HT1080 (cell line): Measurements from ENCODE around the gene ZNF462. TPM values are rescaled to one million over a fixed set of nuclear protein-coding genes. Genes with fewer than 3 reads are reported as not detected.

Experiments used
- DNase-seq: peaks from one replicate; pipeline ENCODE4 v3.0.0-alpha.2; 2015; ENCODE audit warnings: low read depth
- total RNA-seq: library from RNA; depleted of rRNA; stranded (reverse); fragments of >200 nt; shearing (Covaris generic); gene quantifications from 2 replicates; pipeline ENCODE4 v1.2.3, GENCODE V29; 2014

Gene ZNF462
- total RNA-seq, 1 experiment from 2014 or later: 11.6 TPM

DNA sequence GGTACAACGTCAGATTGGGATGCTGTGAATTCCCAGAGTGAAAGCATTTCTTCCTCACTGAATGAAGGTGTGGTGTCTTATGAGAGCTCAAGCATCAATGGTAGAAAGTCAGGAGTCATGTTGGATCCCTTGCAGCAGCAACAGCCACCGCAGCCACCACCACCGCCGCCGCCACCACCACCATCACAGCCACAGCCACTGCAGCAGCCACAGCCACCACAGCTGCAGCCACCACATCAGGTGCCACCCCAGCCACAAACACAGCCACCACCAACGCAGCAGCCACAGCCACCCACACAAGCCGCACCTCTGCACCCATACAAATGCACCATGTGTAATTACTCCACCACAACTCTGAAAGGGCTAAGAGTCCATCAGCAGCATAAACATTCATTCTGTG, 62.4 kb downstream of the ZNF462 start:
- DNase-seq: no peak

DNA sequence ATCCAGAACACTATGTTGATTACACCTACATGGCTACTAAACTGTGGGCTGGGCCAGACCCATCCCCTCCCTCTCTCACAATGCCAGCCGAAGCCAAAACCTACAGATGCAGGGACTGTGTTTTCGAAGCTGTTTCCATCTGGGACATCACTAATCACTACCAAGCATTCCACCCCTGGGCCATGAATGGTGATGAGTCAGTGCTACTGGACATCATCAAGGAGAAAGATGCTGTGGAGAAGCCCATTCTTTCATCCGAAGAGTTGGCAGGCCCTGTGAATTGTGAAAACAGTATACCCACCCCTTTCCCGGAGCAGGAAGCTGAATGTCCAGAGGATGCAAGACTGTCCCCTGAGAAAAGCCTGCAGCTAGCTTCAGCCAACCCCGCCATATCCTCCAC, 65.0 kb downstream of the ZNF462 start:
- DNase-seq: no peak

DNA sequence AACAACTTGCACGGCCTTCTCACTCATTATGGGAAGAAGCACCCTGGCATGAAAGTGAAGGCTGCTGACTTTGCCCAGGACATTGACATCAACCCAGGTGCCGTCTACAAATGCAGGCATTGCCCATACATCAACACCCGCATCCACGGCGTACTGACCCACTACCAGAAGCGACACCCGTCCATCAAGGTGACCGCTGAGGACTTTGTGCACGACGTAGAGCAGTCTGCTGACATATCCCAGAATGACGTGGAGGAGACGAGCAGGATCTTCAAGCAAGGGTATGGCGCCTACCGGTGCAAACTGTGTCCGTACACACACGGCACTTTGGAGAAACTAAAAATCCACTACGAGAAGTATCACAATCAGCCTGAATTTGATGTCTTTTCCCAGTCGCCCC, 65.4 kb downstream of the ZNF462 start:
- no peak for DNase-seq

DNA sequence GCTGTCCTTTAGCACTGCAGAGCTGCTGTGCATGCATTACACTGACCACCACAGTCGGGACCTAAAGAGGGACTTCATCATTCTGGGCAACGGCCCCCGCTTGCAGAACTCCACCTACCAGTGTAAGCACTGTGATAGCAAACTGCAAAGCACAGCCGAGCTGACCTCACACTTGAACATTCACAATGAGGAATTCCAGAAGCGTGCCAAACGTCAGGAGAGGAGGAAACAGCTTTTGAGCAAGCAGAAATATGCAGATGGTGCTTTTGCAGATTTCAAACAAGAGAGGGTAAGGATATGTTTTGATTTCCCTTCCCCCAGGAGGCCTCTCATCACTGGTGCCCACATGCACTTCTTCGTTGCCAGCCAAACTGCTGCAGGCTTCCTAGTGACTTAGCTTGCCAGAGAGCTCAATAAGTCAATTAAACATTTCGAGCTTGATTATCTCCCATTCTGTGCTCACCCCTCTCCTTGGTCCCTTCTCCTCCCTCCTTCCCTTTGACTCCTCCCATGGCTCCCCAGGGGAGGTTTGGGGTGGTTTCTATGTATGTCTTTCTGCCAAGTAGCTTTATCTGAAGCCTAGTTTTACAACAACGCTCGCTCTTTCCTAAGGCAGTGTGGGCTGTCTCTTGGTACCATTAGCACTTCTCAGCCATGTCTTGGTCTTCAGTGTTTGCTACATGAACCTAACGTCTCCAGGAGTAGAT, 66.7 kb downstream of the ZNF462 start:
- no peak for DNase-seq

DNA sequence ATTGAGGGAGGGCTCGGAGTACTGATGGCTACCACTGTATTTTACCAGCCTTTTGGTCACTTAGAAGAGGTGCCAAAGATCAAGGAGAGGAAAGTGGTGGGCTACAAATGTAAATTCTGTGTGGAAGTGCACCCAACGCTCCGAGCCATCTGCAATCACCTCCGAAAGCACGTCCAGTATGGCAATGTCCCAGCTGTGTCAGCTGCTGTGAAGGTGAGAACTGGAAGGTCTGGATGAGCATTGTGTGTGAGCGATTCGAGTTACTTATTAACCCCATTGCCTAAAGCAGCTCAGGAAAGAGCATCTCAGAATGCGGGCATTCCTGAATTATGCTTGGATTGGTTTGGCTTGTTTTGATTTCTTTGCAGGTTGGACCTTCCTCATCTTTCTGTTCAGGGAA, 67.5 kb downstream of the ZNF462 start:
- no peak for DNase-seq

DNA sequence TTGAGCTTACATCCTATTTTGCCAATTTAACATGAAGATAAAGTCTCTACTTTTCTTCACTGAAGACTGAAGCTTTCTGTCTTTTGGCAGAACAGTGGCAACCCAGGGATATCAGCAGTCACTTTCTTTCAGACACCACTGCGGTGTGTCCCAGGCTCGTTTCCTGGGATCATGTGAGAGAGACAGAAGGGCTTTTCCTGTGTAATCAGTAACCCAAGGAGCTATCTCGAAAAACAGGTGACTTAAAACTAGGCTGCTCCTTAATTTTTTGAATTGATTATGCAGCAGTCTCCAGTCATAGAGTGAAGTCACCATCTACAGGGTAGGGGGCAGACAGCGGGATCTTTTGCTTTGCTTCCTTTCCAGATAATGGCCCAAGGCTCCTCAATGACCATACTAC, 68.5 kb downstream of the ZNF462 start:
- no peak for DNase-seq

DNA sequence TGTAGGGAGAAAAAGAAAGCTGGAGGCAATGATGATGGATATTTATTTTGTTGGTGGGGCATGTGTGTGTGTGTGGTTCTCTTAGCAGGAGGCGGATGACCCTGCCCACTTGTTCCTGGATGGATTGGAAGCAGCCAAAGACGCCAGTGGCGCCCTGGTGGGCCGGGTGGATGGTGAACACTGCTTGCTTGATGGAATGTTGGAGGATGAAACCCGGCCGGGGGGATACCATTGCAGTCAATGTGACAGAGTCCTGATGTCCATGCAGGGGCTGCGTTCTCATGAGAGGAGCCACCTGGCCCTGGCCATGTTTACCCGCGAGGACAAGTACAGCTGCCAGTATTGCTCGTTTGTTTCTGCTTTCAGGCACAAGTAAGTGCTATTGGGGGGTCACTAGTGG, 69.2 kb downstream of the ZNF462 start:
- no peak for DNase-seq

DNA sequence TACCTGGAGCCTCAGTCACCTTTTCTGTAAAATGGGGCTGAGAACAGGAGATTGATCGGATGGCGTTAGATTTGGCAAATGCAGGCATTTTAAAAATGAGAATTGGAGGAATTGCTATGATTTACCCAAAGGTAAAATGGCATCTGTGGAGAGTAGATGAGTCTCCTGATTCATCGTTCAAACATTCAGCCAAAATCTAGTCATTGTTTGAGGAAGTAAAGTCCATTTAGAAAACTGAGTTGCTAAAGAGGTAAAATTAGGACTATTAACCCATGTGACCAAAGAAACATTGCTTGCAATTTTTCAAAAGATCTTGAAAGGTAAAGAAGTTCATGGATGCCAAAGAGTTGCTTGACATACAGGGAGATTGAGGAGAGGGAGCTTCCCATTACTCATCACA, 69.7 kb downstream of the ZNF462 start:
- DNase-seq: no peak

DNA sequence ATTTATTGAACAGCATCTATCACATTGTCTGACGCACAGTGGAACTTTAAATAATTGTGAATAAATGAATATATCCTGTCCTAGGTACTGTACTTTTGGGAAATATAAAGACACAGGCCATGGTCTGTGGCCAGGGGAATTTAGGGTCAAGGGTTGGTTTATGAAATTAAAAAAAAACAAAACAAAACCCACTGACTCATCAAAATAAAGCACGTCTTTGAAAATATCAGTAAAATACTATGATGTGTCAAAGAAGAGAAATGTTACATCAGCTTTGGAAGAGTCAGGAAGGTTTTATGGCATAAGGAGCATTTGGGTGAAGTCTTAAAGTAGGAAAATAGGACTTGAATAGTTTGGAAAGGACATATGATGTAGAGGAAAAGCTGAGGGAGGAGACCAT, 70.5 kb downstream of the ZNF462 start:
- DNase-seq: no peak

DNA sequence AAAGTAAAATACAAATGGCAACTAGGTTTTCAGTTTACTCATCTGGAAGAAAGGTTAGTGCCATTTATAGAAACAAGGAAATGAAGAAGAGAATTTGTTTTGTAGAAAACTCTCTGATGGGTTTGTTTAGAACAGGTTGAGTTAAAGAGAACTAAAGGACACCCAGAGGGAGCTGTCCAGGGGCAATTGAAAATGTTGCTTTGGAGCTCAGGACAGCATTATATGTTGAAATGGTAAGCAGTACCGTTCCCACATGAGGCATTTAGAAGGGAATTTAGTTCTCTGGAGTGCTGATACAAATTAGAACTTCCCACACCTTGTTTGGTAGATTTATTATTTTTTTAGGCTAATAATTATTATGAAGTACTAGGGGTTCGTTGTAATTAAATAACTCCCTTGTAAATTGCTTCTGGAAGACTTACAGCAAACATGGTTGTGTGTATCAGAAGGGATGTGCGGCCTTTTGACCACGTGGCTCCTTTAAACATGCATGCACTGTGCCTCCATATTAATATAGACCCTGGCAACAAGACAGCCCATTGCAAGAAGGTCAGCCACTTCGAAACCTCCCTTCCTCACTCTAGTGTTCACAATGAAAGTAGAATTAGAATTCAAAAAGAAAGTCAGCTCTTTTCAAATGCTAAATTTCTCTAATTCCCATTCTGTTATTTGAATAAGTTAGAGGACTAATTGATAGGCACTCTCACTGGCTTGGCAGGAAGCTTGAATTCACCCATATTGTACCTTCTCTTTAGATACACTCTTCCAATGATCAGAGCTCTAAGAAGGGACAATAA, 71.7 kb downstream of the ZNF462 start:
- no peak for DNase-seq

DNA sequence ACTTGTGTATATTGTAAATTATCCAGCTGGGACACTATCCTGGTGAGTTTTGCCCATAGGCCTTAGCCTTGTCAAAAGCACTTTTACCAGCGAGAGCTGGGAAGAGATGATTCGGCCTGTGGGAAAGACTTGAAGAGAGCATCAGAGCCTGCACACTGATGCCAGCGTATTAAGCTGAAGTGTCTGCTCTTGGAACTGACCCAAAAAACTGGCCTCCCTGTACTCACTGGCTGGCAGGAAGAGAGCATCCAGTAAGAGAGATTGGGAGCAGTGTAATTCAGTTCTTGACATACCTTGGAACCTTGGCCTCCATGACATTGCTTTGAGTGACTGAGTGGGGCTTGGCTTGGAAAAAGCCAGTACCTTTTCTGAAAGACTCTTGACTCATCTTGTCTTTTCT, 73.7 kb downstream of the ZNF462 start:
- DNase-seq: no peak

DNA sequence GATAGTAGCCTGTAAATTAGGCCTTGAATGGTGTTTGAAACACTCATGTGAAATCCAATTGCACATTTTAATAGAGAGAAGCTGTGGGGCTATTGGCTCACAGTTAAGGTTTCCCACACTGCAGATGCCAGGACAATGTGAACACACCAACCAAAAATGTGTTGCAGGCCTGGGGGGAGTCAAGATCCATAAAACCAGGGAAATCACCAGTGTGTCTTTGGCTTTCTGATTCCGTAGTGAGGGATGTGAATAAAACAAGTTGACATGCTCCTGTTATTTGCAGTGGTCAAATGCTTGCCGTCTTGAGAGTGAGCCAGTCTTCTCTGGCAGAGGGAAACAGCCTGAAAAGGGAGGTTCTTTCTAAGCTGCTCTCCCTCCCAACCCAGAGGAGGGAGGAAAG, 79.0 kb downstream of the ZNF462 start:
- DNase-seq: no peak

DNA sequence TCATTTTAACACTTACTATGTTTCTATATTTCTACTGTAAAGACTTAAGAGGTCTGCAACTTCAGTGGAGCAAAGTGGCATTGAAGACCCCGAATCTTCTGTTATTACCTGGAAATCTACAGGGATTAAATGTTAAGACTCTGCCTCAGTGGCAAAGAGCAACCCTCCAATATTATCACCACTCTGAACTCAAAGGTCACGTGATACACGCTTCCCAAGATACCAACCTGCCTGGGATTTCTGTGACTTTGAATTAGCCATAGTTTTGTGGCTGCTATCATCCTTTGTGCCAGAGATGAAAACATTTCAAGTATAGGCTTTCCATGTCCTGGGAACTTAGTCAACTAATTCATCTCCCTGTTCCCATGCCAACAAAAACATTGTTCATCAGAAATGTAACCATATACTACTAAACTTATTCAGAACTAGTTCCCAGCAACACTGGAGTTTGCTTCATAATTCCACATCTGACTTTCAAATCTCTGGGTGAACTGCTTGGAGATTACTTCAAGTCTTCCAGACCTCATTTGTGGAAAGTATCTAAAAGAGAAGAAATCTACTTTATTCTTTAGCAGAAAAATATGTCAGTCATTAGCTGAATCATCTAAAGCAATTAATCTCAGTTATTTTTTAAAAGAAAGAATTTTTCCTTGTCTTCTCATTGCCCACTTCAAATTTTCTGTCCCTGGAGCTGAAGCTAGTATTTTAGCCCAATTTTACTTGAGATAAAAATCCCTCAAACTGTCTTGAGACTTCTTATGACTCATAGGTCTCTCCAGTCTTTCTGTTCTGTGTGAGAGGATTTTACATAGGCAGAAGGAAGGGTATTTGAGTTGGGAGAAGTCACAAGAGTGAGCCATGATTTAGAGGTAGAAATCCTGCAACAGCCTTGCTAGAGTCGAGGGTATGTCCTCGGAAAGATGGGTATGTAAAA, 83.0 kb downstream of the ZNF462 start:
- peak; percentile 75 for DNase-seq

DNA sequence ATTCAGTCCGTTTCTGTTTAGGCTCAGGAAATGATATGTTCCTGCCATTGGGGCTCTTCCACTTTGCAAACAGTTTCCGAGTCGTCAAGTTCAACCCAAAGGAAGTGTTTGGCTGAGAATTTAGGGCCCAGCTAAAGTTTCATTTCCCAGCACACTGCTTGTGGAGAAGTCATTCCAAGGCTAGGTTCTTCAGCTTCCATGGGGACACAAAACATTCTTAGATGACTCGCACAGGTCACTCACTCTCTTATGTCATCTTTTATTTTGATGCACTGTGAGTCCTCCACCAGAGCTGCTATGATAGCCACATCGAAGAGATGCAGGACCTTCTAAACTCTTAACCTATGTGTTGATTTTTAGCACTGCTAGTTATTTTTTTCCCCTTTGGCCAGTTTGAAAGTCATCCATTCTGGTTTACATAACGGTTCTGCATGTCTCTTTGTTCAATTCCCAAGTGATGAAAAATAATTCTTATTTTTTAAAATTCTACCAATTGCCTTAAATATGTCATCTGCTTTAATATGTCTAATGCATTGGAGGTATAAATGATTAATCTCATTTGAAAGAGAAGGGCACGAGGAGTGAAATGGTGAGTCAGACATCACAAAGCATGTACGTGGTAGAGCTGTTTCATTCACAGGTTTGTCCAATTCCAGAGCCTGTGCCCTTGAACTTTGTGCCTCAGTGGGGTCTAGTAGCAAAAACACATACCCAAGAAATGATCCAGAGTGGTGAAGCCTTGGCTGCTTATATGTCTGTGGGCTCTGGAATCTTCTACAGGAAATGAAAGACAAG, 84.3 kb downstream of the ZNF462 start:
- DNase-seq: peak; percentile 35

DNA sequence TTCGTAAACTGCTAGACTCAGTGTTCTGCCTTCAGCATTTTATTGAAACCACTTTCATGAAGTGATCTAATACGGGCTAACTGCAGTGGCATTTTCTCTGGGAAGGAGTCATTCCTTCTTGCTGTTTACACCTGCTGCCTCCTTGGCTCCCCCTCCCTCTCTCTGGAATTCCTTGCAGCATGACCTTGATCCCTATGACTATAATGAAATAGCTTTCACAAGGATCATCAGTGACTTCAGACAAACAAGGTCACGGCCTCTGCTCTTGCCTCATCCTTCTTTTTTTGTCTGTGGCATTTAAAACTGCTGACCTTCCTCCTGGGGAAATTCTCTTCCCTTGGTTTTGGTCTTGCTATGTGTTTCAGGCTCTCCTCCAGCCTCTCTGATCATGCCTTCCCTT, 90.2 kb downstream of the ZNF462 start:
- DNase-seq: peak; percentile 65

DNA sequence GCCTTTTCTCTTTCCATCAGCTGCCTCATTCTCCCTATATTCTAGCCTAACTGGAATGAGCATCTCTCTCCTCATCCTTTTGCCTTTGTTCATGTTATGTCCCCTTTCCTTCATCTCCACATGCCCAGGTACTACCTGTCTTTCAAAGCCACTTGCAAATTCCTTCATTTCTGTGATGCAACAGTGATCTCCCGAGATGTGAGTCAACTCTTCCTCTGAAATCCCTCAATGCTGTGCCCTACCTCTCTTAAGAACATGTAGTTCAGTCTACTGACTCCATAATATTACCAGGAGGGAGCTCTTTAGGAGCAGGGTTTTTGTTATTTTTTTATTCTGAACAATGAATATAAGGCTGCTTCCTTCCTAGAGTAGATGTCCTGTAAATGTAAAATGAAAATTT, 91.6 kb downstream of the ZNF462 start:
- no peak for DNase-seq

DNA sequence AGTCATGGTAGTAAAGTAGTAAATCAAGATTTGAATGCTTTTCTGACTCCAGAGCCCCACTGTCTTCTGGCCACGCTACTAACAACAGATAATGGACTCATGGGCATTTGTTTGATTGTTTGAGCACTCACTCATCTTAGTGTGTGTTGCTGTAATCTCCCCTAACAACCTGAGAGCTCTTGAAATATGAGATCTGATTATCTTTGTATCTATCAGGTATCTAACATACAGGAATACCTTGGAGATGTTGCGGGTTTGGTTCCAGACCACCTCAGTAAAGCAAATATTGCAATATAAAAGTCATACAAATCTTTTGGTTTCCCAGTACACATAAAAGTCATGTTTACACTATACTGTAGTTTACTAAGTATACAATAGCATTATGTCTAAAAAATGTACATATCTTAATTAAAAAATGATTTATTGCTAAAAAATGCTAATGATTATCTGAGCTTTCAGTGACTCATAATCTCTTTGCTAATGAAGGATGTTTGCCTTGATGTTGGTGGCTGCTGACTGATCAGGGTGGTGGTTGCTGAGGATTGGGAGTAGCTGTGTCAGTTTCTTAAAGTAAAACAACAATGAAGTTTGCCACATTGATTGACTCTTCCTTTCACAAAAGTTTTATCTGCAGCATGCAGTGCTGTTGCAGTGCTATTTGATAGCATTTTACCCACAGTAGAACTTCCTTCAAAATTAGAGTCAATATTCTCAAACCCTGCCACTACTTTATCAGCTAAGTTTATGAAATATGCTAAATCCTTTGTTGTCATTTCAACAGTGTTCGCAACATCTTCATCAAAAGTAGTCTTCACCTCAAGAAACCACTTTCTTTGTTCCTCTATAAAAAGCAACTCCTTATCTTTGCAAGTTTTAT, 92.2 kb downstream of the ZNF462 start:
- DNase-seq: no peak

DNA sequence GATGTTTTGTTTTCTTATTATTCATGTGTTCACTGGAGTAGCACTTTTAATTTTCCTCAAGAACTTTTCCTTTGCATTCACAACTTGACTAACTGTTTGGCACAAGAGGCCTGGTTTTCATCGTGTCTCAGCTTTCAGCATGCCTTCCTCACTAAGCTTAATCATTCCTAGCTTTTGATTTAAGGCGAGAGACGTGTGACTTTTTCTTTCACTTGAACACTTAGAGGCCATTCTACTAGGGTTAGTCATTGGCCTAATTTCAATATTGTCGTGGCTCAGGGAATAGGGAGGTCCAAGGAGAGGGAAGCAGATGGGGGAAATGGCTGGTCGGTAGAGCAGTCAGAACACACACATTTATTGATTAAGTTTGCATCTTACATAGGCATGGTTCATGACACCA, 94.0 kb downstream of the ZNF462 start:
- DNase-seq: peak; percentile 44

DNA sequence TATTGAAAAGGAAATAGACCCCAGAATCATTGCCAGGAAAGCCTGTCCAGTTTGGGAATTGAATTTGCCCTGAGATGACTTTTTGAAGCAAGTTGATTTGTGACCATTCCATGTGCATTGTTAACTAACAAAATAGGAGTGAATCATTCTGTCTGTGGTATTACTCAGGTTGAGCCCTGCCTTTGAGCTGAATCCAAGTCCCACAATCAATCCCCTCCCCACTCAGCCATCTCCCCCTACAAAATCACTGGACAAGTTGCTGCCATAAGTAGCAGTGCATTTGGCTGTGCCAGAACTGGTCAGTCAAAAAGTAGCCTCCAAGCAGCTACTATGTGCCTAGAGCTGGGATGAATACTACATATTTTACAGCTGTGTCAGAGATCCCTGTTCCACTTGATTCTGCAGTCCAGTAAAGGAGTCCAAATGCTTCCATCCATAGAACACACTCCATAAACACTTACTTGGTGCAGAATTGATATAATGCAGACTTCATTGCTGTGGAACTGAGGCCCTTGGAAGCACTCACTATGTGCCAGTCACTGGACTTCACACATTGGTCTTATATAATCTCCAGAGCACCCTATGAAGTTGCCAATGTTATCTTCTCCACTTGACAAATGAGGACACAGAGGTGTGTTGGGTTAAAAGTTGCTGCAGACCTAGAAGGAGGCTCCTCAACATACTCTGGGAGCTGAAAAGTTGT, 96.1 kb downstream of the ZNF462 start:
- peak; percentile 56 for DNase-seq
